ENCODE results near the gene CD244.
"Not testable (repeated sequence)": the region's sequence is repeated elsewhere in the genome, so short reads cannot be mapped to it uniquely, and the experiment has no call there.

DNA sequence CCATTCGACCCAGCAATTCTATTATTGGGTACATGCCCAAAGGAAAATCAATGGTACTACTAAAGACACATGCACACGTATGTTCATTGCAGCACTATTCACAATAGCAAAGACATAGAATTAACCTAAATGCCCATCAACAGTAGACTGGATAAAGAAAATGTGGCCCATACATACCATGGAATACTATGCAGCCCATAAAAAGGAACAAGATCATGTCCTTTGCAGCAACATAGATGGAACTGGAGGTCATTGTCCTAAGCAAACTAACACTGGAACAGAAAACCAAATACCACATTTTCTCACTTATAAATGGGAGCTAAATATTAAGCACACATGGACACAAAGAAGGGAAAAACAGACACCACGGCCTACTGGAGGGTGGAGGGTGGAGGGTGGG, 38.0 kb upstream of the CD244 start:
- TF ChIP-seq CTCF, POLR2A (IDR thresholded peaks at IDR 0.05): not testable (repeated sequence)
